ENCODE results near the gene NEB. TPM values are rescaled to one million over a fixed set of nuclear protein-coding genes. Genes with fewer than 3 reads are reported as not detected.

Gene NEB
- polyA plus RNA-seq, 3 donors = 2.7 TPM; not detected in 2

DNA sequence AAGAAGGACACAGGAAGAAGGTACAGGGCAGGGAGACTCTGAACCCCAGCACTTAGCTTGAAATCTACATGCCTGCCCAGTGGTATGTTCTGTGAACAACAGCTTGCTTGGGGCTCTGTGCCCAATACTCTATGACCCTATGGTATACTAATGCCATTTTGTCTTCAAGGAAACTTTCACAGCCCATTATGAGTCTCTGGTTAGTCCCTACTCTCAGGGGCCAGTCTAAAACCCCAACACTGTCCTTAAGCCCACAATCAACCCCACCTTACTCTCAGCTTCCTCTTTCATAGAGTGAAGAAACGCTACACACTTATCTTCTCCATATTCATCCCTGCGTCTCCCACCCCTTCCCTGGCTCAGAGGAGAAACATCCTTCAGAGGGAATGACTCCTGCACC, 16.0 kb downstream of the NEB start:
- Mint-ChIP-seq H3K4me1 (no peaks in the 10 kb centered on the region), H3K4me3 (no peak overlapping the region), H3K27ac (no peak overlapping the region), H3K36me3 (no peaks in the 10 kb centered on the region), H3K27me3 (ENCODE audit: low read depth in 3 of 3) (peaks cover 0 to 3% (median 2%) of the 10 kb centered on the region in 3 donors), H3K9me3 (peaks cover 1 to 8% (median 3%) of the 10 kb centered on the region in 7 donors)
- Histone ChIP-seq H3K4me3 (replicated peaks in 1 of 3; ENCODE audit: low read depth in 2 of 3, low read length in 3 of 3) (no peak overlapping the region), H2AFZ (ENCODE audit: insufficient read depth, low read depth, low read length, poor library complexity, severe bottlenecking) (no peak overlapping the region), H3K27ac (ENCODE audit: low read depth in 1 of 2, low read length in 2 of 2) (no peak overlapping the region), H3K9me3 (replicated peaks in 1 of 2; ENCODE audit: control insufficient read depth in 1 of 2, insufficient read depth in 1 of 2, low read length in 2 of 2) (no peaks in the 10 kb centered on the region), H3K4me2 (replicated peaks; ENCODE audit: extremely low read depth, low read length, poor library complexity, severe bottlenecking) (no peak overlapping the region), H3K36me3 (replicated peaks in 1 of 2; ENCODE audit: control insufficient read depth in 1 of 2, insufficient read depth in 2 of 2, low read length in 2 of 2) (no peaks in the 10 kb centered on the region), H3K9ac (ENCODE audit: insufficient read depth, low read length, poor library complexity, severe bottlenecking) (no peak overlapping the region), H3K79me2 (ENCODE audit: insufficient read depth, low read length) (no peaks in the 10 kb centered on the region), H3K27me3 (ENCODE audit: control insufficient read depth in 2 of 2, insufficient read depth in 2 of 2, low read length in 2 of 2) (no peaks in the 10 kb centered on the region), H4K20me1 (ENCODE audit: insufficient read depth, low read length) (no peaks in the 10 kb centered on the region), H3K4me1 (ENCODE audit: control insufficient read depth in 1 of 2, insufficient read depth in 2 of 2, low read length in 2 of 2) (no peaks in the 10 kb centered on the region)
- intact Hi-C loops (cut with micrococcal nuclease) = no loop called here
- TF ChIP-seq, protein P1, sequence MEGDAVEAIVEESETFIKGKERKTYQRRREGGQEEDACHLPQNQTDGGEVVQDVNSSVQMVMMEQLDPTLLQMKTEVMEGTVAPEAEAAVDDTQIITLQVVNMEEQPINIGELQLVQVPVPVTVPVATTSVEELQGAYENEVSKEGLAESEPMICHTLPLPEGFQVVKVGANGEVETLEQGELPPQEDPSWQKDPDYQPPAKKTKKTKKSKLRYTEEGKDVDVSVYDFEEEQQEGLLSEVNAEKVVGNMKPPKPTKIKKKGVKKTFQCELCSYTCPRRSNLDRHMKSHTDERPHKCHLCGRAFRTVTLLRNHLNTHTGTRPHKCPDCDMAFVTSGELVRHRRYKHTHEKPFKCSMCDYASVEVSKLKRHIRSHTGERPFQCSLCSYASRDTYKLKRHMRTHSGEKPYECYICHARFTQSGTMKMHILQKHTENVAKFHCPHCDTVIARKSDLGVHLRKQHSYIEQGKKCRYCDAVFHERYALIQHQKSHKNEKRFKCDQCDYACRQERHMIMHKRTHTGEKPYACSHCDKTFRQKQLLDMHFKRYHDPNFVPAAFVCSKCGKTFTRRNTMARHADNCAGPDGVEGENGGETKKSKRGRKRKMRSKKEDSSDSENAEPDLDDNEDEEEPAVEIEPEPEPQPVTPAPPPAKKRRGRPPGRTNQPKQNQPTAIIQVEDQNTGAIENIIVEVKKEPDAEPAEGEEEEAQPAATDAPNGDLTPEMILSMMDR (IDR thresholded peaks at IDR 0.05) = no peak
- no peak for DNase-seq
- 87% methylated on average over 2 of the region's 2 CpGs for WGBS (ENCODE audit: insufficient coverage)

DNA sequence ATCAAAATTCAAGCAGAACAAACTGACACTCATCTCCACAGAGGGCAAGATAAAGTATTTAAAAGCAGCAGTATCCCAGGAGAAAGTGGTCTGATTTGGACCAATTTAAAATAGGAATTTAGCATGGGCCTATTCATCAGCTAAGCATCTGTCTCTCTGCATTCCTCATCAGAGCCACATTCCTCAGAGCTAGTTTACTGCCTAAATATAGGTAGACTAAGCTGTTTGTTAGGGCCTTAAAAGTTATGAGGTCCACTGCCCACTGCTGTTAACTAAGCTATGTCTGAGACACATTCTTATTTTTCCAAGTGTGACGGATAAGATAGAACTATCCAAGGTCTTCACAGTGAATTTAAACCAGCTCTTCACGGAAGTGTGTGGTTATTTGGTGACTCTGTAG, 17.6 kb downstream of the NEB start:
- H3K9ac ChIP-seq (ENCODE audit: insufficient read depth, low read length, poor library complexity, severe bottlenecking) = no peak overlapping the region
- DNase-seq = no peak
- Mint-ChIP-seq H3K36me3 (no peaks in the 10 kb centered on the region), H3K4me1 (no peaks in the 10 kb centered on the region), H3K4me3 (no peak overlapping the region), H3K9me3 (peaks cover 1 to 8% (median 3%) of the 10 kb centered on the region in 7 donors), H3K27ac (no peak overlapping the region), H3K27me3 (ENCODE audit: low read depth in 3 of 3) (peaks cover 0 to 3% (median 0%) of the 10 kb centered on the region in 3 donors)
- H3K36me3 ChIP-seq (replicated peaks in 1 of 2; ENCODE audit: control insufficient read depth in 1 of 2, insufficient read depth in 2 of 2, low read length in 2 of 2) = no peaks in the 10 kb centered on the region
- WGBS (ENCODE audit: insufficient coverage) = 92% methylated on average over 2 of the region's 2 CpGs
- H3K4me3 ChIP-seq (replicated peaks in 1 of 3; ENCODE audit: low read depth in 2 of 3, low read length in 3 of 3) = no peak overlapping the region
- no peaks in the 10 kb centered on the region for H3K4me1 ChIP-seq (ENCODE audit: control insufficient read depth in 1 of 2, insufficient read depth in 2 of 2, low read length in 2 of 2)
- no peaks in the 10 kb centered on the region for H3K27me3 ChIP-seq (ENCODE audit: control insufficient read depth in 2 of 2, insufficient read depth in 2 of 2, low read length in 2 of 2)
- intact Hi-C loops (cut with micrococcal nuclease) = no loop called here
- H3K9me3 ChIP-seq (replicated peaks in 1 of 2; ENCODE audit: control insufficient read depth in 1 of 2, insufficient read depth in 1 of 2, low read length in 2 of 2) = no peaks in the 10 kb centered on the region
- H3K79me2 ChIP-seq (ENCODE audit: insufficient read depth, low read length) = no peaks in the 10 kb centered on the region
- H3K27ac ChIP-seq (ENCODE audit: low read depth in 1 of 2, low read length in 2 of 2) = no peak overlapping the region
- H3K4me2 ChIP-seq (replicated peaks; ENCODE audit: extremely low read depth, low read length, poor library complexity, severe bottlenecking) = no peak overlapping the region
- TF ChIP-seq, protein P1 (IDR thresholded peaks at IDR 0.05) = no peak
- H4K20me1 ChIP-seq (ENCODE audit: insufficient read depth, low read length) = no peaks in the 10 kb centered on the region
- no peak overlapping the region for H2AFZ ChIP-seq (ENCODE audit: insufficient read depth, low read depth, low read length, poor library complexity, severe bottlenecking)
